OCI-LY7 (cell line): Measurements from ENCODE around the gene CCSER2. TPM values are rescaled to one million over a fixed set of nuclear protein-coding genes. Genes with fewer than 3 reads are reported as not detected.

Experiments used
- BruUV-seq: library from RNA; stranded (reverse); fragments of 400-500 nt; replicated peaks from 2 replicates; lab custom pipeline; 2021; lab: Mats Ljungman, UMichigan
- CTCF ChIA-PET: fragments of 300-600 bp; sonication (Branson Sonifier 250); formaldehyde crosslinking; loops from one replicate; lab custom pipeline; 2022; ENCODE audit warnings: antibody characterized with exemption; ENCODE audit not compliant: unreplicated experiment; lab: Charles Lee
- POLR2A ChIA-PET: fragments of 300-600 bp; sonication (Branson Sonifier 250); formaldehyde crosslinking; loops from one replicate; lab custom pipeline; 2022; ENCODE audit warnings: antibody characterized with exemption; lab: Charles Lee
- DNase-seq: peaks from one replicate; pipeline ENCODE4 v3.0.0-alpha.2; 2015; ENCODE audit warnings: low spot score
- H2AFZ ChIP-seq: fragments of 200-600 bp; sonication (generic), shearing (Covaris generic); 2 replicates; pipeline ENCODE4 v1.6.1; 2014; ENCODE audit warnings: mild to moderate bottlenecking, antibody characterized with exemption, low read length, moderate library complexity
- H3K27ac ChIP-seq: fragments of 200-600 bp; sonication (generic); 2 replicates; pipeline ENCODE4 v1.5.1; 2014; ENCODE audit warnings: mixed run types, low read depth, mild to moderate bottlenecking, moderate library complexity, low read length, inconsistent platforms; ENCODE audit not compliant: poor library complexity, severe bottlenecking
- H3K36me3 ChIP-seq: fragments of 200-600 bp; sonication (generic); 2 replicates; pipeline ENCODE4 v1.6.1; 2014; ENCODE audit warnings: mild to moderate bottlenecking, antibody characterized with exemption, low read length, moderate library complexity, mixed read lengths; ENCODE audit not compliant: insufficient read depth
- H3K4me1 ChIP-seq: fragments of 200-600 bp; sonication (generic); 2 replicates; pipeline ENCODE4 v1.5.1; 2014; ENCODE audit warnings: mild to moderate bottlenecking, low read length; ENCODE audit not compliant: insufficient read depth, poor library complexity, severe bottlenecking
- H3K4me2 ChIP-seq: fragments of 200-600 bp; sonication (generic); 2 replicates; pipeline ENCODE4 v1.6.1; 2014; ENCODE audit warnings: mild to moderate bottlenecking, low read length
- H3K4me3 ChIP-seq: fragments of 200-600 bp; sonication (generic); 2 replicates; pipeline ENCODE4 v1.5.1; 2014; ENCODE audit warnings: mild to moderate bottlenecking, low read depth, low read length; ENCODE audit not compliant: poor library complexity, severe bottlenecking
- H3K79me2 ChIP-seq: fragments of 200-600 bp; sonication (generic); 2 replicates; pipeline ENCODE4 v1.6.1; 2016; ENCODE audit warnings: low read depth, mild to moderate bottlenecking, low read length, moderate library complexity, mixed read lengths; ENCODE audit not compliant: insufficient read depth
- H3K9me2 ChIP-seq: fragments of 200-600 bp; sonication (generic); 2 replicates; pipeline ENCODE4 v1.6.1; 2016; ENCODE audit warnings: mild to moderate bottlenecking, low read length, mixed read lengths; ENCODE audit not compliant: insufficient read depth
- H3K9me3 ChIP-seq: fragments of 200-600 bp; sonication (generic); 2 replicates; pipeline ENCODE4 v1.6.1; 2014; ENCODE audit warnings: mild to moderate bottlenecking, mixed run types, low read length, mixed read lengths
- H4K20me1 ChIP-seq: fragments of 200-600 bp; sonication (generic); 2 replicates; pipeline ENCODE4 v1.6.1; 2014; ENCODE audit warnings: mild to moderate bottlenecking, antibody characterized with exemption, low read length, moderate library complexity, mixed read lengths; ENCODE audit not compliant: insufficient read depth
- CTCF ChIP-seq: fragments of 200-600 bp; sonication (generic); conservative IDR thresholded peaks from 2 replicates; pipeline ENCODE4 v1.5.1; 2014; ENCODE audit warnings: mild to moderate bottlenecking, antibody characterized with exemption, low read length, moderate library complexity, mixed read lengths
- EZH2phosphoT487 ChIP-seq: fragments of 200-600 bp; sonication (generic); IDR thresholded peaks from 2 replicates; pipeline ENCODE4 v1.6.1; 2018; ENCODE audit warnings: low read depth, borderline replicate concordance, mild to moderate bottlenecking, mixed run types, antibody characterized with exemption, low read length, moderate library complexity, mixed read lengths
- intact Hi-C: fragments of 100-400 bp; cut with micrococcal nuclease; formaldehyde crosslinking; loops from one replicate; pipeline ENCODE4 v1.10.0; 2022; ENCODE audit not compliant: unreplicated experiment
- total RNA-seq, 2 experiments: library from RNA; depleted of rRNA in 1 of 2; stranded (reverse); fragments of >200 nt in 1 of 2; shearing (Covaris generic) in 1 of 2; gene quantifications; 2 replicates each; pipeline ENCODE4 v1.2.3, GENCODE V29; 2014 to 2022

The CCSER2 gene
- total RNA-seq, 2 experiments from 2014 or later = 15.9 to 30.1 TPM

GRCh38 chr10:84296091-84296981 lies 32.1 kb upstream of the CCSER2 start:
- Histone ChIP-seq H2AFZ (no peak overlapping the region), H3K9me2 (no peaks in the 10 kb centered on the region), H3K4me3 (no peak overlapping the region), H3K4me1 (no peaks in the 10 kb centered on the region), H3K9me3 (no peaks in the 10 kb centered on the region), H3K27ac (no peak overlapping the region), H4K20me1 (no peaks in the 10 kb centered on the region), H3K36me3 (no peaks in the 10 kb centered on the region), H3K79me2 (no peaks in the 10 kb centered on the region), H3K4me2 (no peak overlapping the region)
- intact Hi-C loops = no loop called here
- BruUV-seq = no TSS peak
- CTCF ChIA-PET = no interaction called here
- no peak for DNase-seq
- POLR2A ChIA-PET = no interaction called here
- no peak for TF ChIP-seq CTCF
- no peak for TF ChIP-seq EZH2phosphoT487

GRCh38 chr10:84298057-84298456 lies 30.3 kb upstream of the CCSER2 start:
- H3K4me3 ChIP-seq = no peak overlapping the region
- H2AFZ ChIP-seq = no peak overlapping the region
- intact Hi-C loops = no loop called here
- H3K9me3 ChIP-seq = no peaks in the 10 kb centered on the region
- no peaks in the 10 kb centered on the region for H4K20me1 ChIP-seq
- BruUV-seq = no TSS peak
- H3K4me2 ChIP-seq = no peak overlapping the region
- H3K36me3 ChIP-seq = no peaks in the 10 kb centered on the region
- H3K4me1 ChIP-seq = no peaks in the 10 kb centered on the region
- TF ChIP-seq EZH2phosphoT487 (no peak), CTCF (no peak)
- no peak for DNase-seq
- ChIA-PET CTCF (no interaction called here), POLR2A (no interaction called here)
- H3K9me2 ChIP-seq = no peaks in the 10 kb centered on the region
- no peaks in the 10 kb centered on the region for H3K79me2 ChIP-seq
- no peak overlapping the region for H3K27ac ChIP-seq

- Histone ChIP-seq H3K9me2 (no peaks in the 10 kb centered on the region), H3K27ac (no peak overlapping the region), H3K79me2 (no peaks in the 10 kb centered on the region), H3K4me2 (no peak overlapping the region), H3K4me1 (no peaks in the 10 kb centered on the region), H3K36me3 (no peaks in the 10 kb centered on the region), H3K9me3 (no peaks in the 10 kb centered on the region), H4K20me1 (no peaks in the 10 kb centered on the region), H3K4me3 (no peak overlapping the region), H2AFZ (no peak overlapping the region)
- no TSS peak for BruUV-seq
- intact Hi-C loops = no loop called here
- ChIA-PET POLR2A (no interaction called here), CTCF (no interaction called here)
- TF ChIP-seq EZH2phosphoT487 (no peak), CTCF (no peak)
- DNase-seq = no peak
These were observed 26.2 kb upstream of the CCSER2 start for GRCh38 chr10:84302223-84302622.
